HepG2 (cell line): ENCODE measurements around the gene MRPL28. TPM values are rescaled to one million over a fixed set of nuclear protein-coding genes. Genes with fewer than 3 reads are reported as not detected.

ENCODE experiments used
- ATAC-seq: fragments of 200-7000 bp; cut with Tn5 transposase; 3 replicates; pipeline ENCODE4 v1.9.1; 2020; ENCODE audit warnings: mild to moderate bottlenecking, moderate library complexity
- BruUV-seq: library from RNA; stranded (reverse); fragments of 400-500 nt; replicated peaks from 2 replicates; lab custom pipeline; 2021; lab: Mats Ljungman, UMichigan
- CTCF ChIA-PET: fragments of 300-600 bp; formaldehyde crosslinking; extraction: SDS; loops from one replicate; lab custom pipeline; 2021; ENCODE audit warnings: low total read pairs, inconsistent platforms, low intra/inter-chr PET ratio; lab: Yijun Ruan, JAX
- POLR2A ChIA-PET: fragments of 350-600 bp; sonication (Branson Sonifier 250); formaldehyde crosslinking; loops from one replicate; lab custom pipeline; 2020; ENCODE audit warnings: antibody characterized with exemption, inconsistent platforms; lab: Yijun Ruan, JAX
- DNase-seq: peaks from one replicate; pipeline ENCODE4 v3.0.0-alpha.2; 2015; ENCODE audit warnings: low spot score
- FAIRE-seq: peaks from 3 replicates; lab custom pipeline; 2011; peaks lifted over from hg19 to GRCh38; lab: Jason Lieb, UNC
- H2AFZ ChIP-seq: one replicate; pipeline ENCODE4 v1.6.1; 2011; ENCODE audit warnings: low read length, inconsistent platforms
- H3K27ac ChIP-seq: fragments of 300-600 bp; 3 replicates; pipeline ENCODE4 v1.8.0; 2011; ENCODE audit warnings: mixed run types, mild to moderate bottlenecking, mixed read lengths, low read length, inconsistent platforms; ENCODE audit not compliant: insufficient read depth; ENCODE audit errors: extremely low read length
- H3K27me3 ChIP-seq, 2 experiments: fragments of 200-600 bp in 1 of 2; 2 replicates in 1 of 2; 3 replicates in 1 of 2; pipeline versions ENCODE4 v1.6.0 to v1.8.0; 2011; ENCODE audit warnings: low read length in 2 of 2, mild to moderate bottlenecking in 2 of 2, moderate library complexity in 2 of 2, inconsistent platforms in 1 of 2; ENCODE audit not compliant: insufficient read depth in 2 of 2, control insufficient read depth in 1 of 2
- H3K36me3 ChIP-seq, 2 experiments: fragments of 200-600 bp in 1 of 2; replicated peaks in 1 of 2; 2 replicates in 1 of 2; 3 replicates in 1 of 2; pipeline versions ENCODE4 v1.5.1 to v1.8.0; 2011; ENCODE audit warnings: low read length in 2 of 2, inconsistent platforms in 1 of 2; ENCODE audit not compliant: insufficient read depth in 2 of 2, control insufficient read depth in 1 of 2
- H3K4me1 ChIP-seq: 2 replicates; pipeline ENCODE4 v1.5.1; 2012; ENCODE audit warnings: low read length, inconsistent platforms; ENCODE audit not compliant: insufficient read depth
- H3K4me2 ChIP-seq: 2 replicates; pipeline ENCODE4 v1.6.0; 2011; ENCODE audit warnings: low read depth, low read length, inconsistent platforms
- H3K4me3 ChIP-seq, 3 experiments: fragments of 200-600 bp in 1 of 3; sonication (generic), shearing (Covaris generic) in 1 of 3; replicated peaks in 1 of 3; 2 replicates each; pipeline ENCODE4 v1.5.1; 2011 to 2016; ENCODE audit warnings: low read length in 3 of 3, inconsistent platforms in 2 of 3, low read depth in 2 of 3, mild to moderate bottlenecking in 2 of 3, control low read depth in 1 of 3, mixed read lengths in 1 of 3; ENCODE audit not compliant: insufficient read depth in 1 of 3
- H3K79me2 ChIP-seq: one replicate; pipeline ENCODE4 v1.6.1; 2011; ENCODE audit warnings: low read length, inconsistent platforms; ENCODE audit not compliant: insufficient read depth
- H3K9ac ChIP-seq: 2 replicates; pipeline ENCODE4 v1.6.0; 2011; ENCODE audit warnings: mild to moderate bottlenecking, low read depth, low read length, inconsistent platforms; ENCODE audit not compliant: insufficient read depth
- H3K9me3 ChIP-seq: 2 replicates; pipeline ENCODE4 v1.5.1; 2012; ENCODE audit warnings: mild to moderate bottlenecking, low read length
- H4K20me1 ChIP-seq: 2 replicates; pipeline ENCODE4 v1.6.0; 2011; ENCODE audit warnings: inconsistent platforms, mild to moderate bottlenecking, low read length, moderate library complexity; ENCODE audit not compliant: insufficient read depth
- IRF2 ChIP-seq: IDR thresholded peaks from 2 replicates; pipeline ENCODE4 v1.6.1; 2018; ENCODE audit warnings: missing genetic modification reagents, missing compliant biosample characterization
- SMAD1 ChIP-seq: sonication (generic); formaldehyde crosslinking; IDR thresholded peaks from 2 replicates; pipeline ENCODE4 v1.4.0; 2020; ENCODE audit warnings: missing genetic modification reagents, low read depth, mild to moderate bottlenecking, borderline replicate concordance
- SNAPC2 ChIP-seq: sonication (generic); formaldehyde crosslinking; IDR thresholded peaks from 2 replicates; pipeline ENCODE4 v1.8.1; 2022; ENCODE audit warnings: mild to moderate bottlenecking, missing genetic modification reagents
- ZNF441 ChIP-seq: sonication (generic); formaldehyde crosslinking; IDR thresholded peaks from 2 replicates; pipeline ENCODE4 v1.7.0; 2021; ENCODE audit warnings: missing genetic modification reagents, borderline replicate concordance
- WGBS: methylation state at CpG from one replicate; pipeline ENCODE4 v1.1.6; 2017; ENCODE audit warnings: low lambda C conversion rate; 5-methylcytosine and 5-hydroxymethylcytosine counted together
- in situ Hi-C: cut with HindIII; loops from 2 replicates; pipeline ENCODE4 v1.10.0; 2017; ENCODE audit warnings: low pct_unique_long_range_greater_than_20kb; ENCODE audit not compliant: extremely low pct_ligation_motif_present
- intact Hi-C: fragments of 100-400 bp; cut with micrococcal nuclease; formaldehyde crosslinking; loops from one replicate; pipeline ENCODE4 v1.10.0; 2022; ENCODE audit not compliant: unreplicated experiment
- polyA plus RNA-seq, 8 experiments: library from polyadenylated mRNA; depleted of rRNA in 3 of 8; stranded (reverse) in 7 of 8; unstranded in 1 of 8; fragments of >200 nt; fragmentation: Illumina TruSeq in 4 of 8; extraction: Trizol in 4 of 8; gene quantifications; 2 replicates each; pipeline versions ENCODE4 v1.2.1 to v1.2.3, GENCODE V29; 2011 to 2016; ENCODE audit warnings: low read depth in 4 of 8, missing spikeins in 1 of 8, mixed read lengths in 1 of 8; ENCODE audit not compliant: insufficient read depth in 1 of 8
- total RNA-seq, 5 experiments: library from RNA; depleted of rRNA; stranded (reverse); fragments of >200 nt; fragmentation: Illumina TruSeq; extraction: Trizol; gene quantifications; 2 replicates each; pipeline ENCODE4 v1.2.3, GENCODE V29; 2016; ENCODE audit warnings: low read depth in 1 of 5
- TF ChIP-seq, protein P1 (sequence below): sonication (generic); formaldehyde crosslinking; IDR thresholded peaks from 2 replicates; pipeline ENCODE4 v1.4.0; 2020; ENCODE audit warnings: missing genetic modification reagents, borderline replicate concordance
- TF ChIP-seq, protein P2 (sequence below): sonication (generic); formaldehyde crosslinking; IDR thresholded peaks from one replicate; pipeline ENCODE4 v1.5.1; 2020; ENCODE audit warnings: mild to moderate bottlenecking, missing genetic modification reagents; ENCODE audit errors: not compliant biosample characterization

The MRPL28 gene
- total and polyA plus RNA-seq, 2 of the 13 experiments (the other 11 are each of a cell fraction or from before 2014, with no cell fraction given), result 114 to 135 TPM

GRCh38 chr16:347203-347602, 23.1 kb downstream of the MRPL28 start:
- ChIA-PET POLR2A (no interaction called here), CTCF (no interaction called here)
- H3K27me3 ChIP-seq, result no peaks in the 10 kb centered on the region
- in situ Hi-C loops (no loop called here), intact Hi-C loops (no loop called here)
- DNase-seq (no peak), ATAC-seq (no peak), FAIRE-seq (no peak)
- H3K4me2 ChIP-seq, result no peak overlapping the region
- no peak overlapping the region for H3K27ac ChIP-seq
- 98% methylated on average over 5 of the region's 6 CpGs for WGBS
- no peak overlapping the region for H3K9ac ChIP-seq
- H2AFZ ChIP-seq, result no peak overlapping the region
- TF ChIP-seq SMAD1 (CRISPR knock-in tag) (no peak), SNAPC2 (CRISPR knock-in tag) (no peak), ZNF441 (no peak)
- TF ChIP-seq, protein P1, sequence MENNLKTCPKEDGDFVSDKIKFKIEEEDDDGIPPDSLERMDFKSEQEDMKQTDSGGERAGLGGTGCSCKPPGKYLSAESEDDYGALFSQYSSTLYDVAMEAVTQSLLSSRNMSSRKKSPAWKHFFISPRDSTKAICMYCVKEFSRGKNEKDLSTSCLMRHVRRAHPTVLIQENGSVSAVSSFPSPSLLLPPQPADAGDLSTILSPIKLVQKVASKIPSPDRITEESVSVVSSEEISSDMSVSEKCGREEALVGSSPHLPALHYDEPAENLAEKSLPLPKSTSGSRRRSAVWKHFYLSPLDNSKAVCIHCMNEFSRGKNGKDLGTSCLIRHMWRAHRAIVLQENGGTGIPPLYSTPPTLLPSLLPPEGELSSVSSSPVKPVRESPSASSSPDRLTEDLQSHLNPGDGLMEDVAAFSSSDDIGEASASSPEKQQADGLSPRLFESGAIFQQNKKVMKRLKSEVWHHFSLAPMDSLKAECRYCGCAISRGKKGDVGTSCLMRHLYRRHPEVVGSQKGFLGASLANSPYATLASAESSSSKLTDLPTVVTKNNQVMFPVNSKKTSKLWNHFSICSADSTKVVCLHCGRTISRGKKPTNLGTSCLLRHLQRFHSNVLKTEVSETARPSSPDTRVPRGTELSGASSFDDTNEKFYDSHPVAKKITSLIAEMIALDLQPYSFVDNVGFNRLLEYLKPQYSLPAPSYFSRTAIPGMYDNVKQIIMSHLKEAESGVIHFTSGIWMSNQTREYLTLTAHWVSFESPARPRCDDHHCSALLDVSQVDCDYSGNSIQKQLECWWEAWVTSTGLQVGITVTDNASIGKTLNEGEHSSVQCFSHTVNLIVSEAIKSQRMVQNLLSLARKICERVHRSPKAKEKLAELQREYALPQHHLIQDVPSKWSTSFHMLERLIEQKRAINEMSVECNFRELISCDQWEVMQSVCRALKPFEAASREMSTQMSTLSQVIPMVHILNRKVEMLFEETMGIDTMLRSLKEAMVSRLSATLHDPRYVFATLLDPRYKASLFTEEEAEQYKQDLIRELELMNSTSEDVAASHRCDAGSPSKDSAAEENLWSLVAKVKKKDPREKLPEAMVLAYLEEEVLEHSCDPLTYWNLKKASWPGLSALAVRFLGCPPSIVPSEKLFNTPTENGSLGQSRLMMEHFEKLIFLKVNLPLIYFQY, result no peak
- H3K79me2 ChIP-seq, result peaks cover 86% of the 10 kb centered on the region
- H3K9me3 ChIP-seq, result no peaks in the 10 kb centered on the region
- BruUV-seq, result no TSS peak
- H4K20me1 ChIP-seq, result peaks cover 20% of the 10 kb centered on the region
- no peak overlapping the region; a peak in 1 of 6 replicates for H3K4me3 ChIP-seq
- H3K4me1 ChIP-seq, result peaks cover 74% of the 10 kb centered on the region
- H3K36me3 ChIP-seq, result peaks cover 16 to 41% of the 10 kb centered on the region in 2 experiments

DNA sequence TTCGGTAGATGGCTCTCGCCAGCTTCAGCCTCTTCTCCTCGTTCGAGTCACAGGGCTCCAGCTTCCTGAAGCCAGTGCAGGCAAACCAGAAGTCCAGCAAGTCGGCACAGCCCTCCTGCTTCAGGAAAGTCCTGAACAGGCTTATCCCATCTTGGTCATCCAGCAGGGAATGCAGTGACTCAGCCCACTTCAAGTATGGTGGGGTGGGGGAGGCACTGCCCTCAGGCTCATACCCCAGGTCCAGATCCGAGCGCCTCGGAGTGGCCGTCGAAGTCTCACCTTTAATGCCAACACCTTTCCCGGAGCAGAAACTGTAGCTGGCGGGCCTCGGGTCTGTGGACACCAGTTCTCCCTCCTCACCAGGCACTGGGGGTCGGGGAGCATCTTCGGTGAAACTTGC, 23.8 kb downstream of the MRPL28 start:
- in situ Hi-C loops, result no loop called here
- ChIA-PET POLR2A (no interaction called here), CTCF (no interaction called here)
- no peak overlapping the region for H3K9ac ChIP-seq
- peaks cover 16 to 41% of the 10 kb centered on the region in 2 experiments for H3K36me3 ChIP-seq
- H3K27me3 ChIP-seq, result no peaks in the 10 kb centered on the region
- no peak overlapping the region for H3K4me3 ChIP-seq
- H3K4me1 ChIP-seq, result peaks cover 78% of the 10 kb centered on the region
- H3K9me3 ChIP-seq, result no peaks in the 10 kb centered on the region
- FAIRE-seq (no peak), ATAC-seq (no peak), DNase-seq (no peak)
- intact Hi-C loops, result no loop called here
- H3K27ac ChIP-seq, result no peak overlapping the region
- H3K4me2 ChIP-seq, result no peak overlapping the region
- H4K20me1 ChIP-seq, result peaks cover 20% of the 10 kb centered on the region
- 96% methylated on average over 7 of the region's 15 CpGs for WGBS
- BruUV-seq, result no TSS peak
- no peak overlapping the region for H2AFZ ChIP-seq
- peaks cover 85% of the 10 kb centered on the region for H3K79me2 ChIP-seq
- no peak for TF ChIP-seq IRF2
- TF ChIP-seq, protein P2, sequence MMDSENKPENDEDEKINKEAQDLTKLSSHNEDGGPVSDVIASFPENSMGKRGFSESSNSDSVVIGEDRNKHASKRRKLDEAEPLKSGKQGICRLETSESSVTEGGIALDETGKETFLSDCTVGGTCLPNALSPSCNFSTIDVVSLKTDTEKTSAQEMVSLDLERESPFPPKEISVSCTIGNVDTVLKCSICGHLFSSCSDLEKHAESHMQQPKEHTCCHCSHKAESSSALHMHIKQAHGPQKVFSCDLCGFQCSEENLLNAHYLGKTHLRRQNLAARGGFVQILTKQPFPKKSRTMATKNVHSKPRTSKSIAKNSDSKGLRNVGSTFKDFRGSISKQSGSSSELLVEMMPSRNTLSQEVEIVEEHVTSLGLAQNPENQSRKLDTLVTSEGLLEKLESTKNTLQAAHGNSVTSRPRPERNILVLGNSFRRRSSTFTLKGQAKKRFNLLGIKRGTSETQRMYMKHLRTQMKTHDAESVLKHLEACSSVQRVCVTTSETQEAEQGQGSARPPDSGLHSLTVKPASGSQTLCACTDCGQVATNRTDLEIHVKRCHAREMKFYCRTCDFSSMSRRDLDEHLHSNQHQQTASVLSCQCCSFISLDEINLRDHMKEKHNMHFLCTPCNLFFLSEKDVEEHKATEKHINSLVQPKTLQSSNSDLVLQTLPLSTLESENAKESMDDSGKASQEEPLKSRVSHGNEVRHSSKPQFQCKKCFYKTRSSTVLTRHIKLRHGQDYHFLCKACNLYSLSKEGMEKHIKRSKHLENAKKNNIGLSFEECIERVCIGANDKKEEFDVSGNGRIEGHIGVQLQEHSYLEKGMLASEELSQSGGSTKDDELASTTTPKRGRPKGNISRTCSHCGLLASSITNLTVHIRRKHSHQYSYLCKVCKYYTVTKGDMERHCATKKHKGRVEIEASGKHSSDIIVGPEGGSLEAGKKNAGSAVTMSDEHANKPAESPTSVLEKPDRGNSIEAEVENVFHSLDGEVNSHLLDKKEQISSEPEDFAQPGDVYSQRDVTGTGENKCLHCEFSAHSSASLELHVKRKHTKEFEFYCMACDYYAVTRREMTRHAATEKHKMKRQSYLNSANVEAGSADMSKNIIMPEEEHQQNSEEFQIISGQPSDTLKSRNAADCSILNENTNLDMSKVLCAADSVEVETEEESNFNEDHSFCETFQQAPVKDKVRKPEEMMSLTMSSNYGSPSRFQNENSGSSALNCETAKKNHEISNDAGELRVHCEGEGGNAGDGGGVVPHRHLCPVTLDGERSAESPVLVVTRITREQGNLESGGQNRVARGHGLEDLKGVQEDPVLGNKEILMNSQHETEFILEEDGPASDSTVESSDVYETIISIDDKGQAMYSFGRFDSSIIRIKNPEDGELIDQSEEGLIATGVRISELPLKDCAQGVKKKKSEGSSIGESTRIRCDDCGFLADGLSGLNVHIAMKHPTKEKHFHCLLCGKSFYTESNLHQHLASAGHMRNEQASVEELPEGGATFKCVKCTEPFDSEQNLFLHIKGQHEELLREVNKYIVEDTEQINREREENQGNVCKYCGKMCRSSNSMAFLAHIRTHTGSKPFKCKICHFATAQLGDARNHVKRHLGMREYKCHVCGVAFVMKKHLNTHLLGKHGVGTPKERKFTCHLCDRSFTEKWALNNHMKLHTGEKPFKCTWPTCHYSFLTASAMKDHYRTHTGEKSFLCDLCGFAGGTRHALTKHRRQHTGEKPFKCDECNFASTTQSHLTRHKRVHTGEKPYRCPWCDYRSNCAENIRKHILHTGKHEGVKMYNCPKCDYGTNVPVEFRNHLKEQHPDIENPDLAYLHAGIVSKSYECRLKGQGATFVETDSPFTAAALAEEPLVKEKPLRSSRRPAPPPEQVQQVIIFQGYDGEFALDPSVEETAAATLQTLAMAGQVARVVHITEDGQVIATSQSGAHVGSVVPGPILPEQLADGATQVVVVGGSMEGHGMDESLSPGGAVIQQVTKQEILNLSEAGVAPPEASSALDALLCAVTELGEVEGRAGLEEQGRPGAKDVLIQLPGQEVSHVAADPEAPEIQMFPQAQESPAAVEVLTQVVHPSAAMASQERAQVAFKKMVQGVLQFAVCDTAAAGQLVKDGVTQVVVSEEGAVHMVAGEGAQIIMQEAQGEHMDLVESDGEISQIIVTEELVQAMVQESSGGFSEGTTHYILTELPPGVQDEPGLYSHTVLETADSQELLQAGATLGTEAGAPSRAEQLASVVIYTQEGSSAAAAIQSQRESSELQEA (CRISPR knock-in tag), result no peak
